ENCODE results near the gene WNT8A.

WNT8A gene

DNA sequence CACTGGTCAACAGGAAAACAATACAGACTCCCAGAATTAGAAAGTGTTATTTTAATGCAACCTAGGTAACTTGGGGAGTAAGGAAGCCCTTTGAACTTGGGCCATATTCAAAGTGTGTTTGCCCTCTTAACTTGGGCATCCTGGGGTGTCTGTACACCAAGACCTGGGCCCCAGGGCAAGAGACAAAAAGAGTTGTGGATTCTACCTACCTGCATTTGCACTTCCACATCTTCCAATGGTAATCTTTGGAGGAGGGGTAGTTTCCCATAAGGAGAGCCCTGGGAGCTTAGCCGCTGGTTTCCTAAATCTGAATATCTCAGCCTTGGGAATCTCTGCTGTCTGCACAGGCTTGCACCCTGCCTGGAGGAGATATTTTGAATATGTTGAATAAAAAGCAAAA, 8.5 kb downstream of the WNT8A start:
- H3K27ac ChIP-seq: no peak overlapping the region

DNA sequence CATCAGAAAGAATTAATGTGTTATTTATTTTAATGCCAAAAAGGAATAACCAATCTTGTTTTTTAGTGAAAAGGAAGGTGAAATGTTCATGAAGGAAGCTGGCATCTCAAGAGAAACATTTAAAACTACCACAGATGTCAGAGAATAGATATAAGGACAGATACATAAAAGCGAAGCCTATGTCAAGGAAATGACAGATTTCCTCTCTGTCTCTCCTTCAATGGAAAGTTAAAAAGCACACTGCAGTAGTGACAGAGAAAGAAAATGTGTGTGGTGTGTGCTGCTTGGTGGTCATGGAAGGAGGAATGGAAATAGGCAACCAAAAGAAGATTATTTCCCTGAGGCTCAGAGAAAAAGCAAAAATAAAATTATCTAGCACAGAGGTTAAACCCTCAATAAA, 9.2 kb downstream of the WNT8A start:
- no peak for DNase-seq (ENCODE audit: low spot score)
- no peak overlapping the region for H3K27ac ChIP-seq
- TF ChIP-seq, protein P1, sequence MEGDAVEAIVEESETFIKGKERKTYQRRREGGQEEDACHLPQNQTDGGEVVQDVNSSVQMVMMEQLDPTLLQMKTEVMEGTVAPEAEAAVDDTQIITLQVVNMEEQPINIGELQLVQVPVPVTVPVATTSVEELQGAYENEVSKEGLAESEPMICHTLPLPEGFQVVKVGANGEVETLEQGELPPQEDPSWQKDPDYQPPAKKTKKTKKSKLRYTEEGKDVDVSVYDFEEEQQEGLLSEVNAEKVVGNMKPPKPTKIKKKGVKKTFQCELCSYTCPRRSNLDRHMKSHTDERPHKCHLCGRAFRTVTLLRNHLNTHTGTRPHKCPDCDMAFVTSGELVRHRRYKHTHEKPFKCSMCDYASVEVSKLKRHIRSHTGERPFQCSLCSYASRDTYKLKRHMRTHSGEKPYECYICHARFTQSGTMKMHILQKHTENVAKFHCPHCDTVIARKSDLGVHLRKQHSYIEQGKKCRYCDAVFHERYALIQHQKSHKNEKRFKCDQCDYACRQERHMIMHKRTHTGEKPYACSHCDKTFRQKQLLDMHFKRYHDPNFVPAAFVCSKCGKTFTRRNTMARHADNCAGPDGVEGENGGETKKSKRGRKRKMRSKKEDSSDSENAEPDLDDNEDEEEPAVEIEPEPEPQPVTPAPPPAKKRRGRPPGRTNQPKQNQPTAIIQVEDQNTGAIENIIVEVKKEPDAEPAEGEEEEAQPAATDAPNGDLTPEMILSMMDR (IDR thresholded peaks at IDR 0.05): no peak
- H3K4me3 ChIP-seq: no peak overlapping the region

More for the DNA sequence above, 8.5 kb downstream of the WNT8A start:
- TF ChIP-seq, protein P1 (IDR thresholded peaks at IDR 0.05): no peak
- H3K4me3 ChIP-seq: no peak overlapping the region
- DNase-seq (ENCODE audit: low spot score): no peak

DNA sequence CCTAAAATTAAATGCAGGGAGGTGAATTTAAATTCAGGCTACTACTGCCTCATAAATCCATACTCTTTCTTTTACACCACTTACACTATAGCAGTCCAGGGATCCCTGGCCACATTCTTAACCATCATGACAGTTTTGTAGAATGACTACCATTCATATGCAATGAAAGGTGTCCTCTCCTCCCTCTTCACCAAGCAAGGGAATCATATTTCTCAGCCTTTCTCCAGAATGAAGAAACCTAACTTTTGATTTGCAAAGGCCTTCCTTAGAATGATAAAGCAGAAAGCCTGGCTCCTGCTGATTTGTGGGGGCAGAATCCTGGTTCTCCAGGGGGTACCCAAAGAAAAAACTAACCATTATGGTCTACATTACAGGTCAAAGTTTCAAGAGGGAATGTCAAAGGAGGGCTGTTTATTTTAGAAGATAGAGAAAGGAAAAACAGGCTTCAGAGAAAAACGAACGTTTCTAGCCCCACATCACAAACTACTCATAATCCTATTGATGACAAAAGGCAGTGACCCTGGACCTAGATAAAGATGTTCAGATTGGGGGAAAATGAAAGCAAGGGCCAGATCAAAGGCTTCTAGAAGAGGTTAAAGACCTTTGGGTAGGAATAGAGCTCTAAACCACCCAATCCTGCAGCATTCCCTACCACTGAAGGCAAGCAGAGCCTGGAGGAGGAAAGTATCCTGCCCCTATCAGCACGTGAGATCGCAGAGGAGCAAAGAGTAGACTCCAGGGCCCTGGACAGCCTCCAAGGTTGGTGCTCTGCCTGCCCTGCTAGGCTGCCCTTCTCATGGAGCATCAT, 11.5 kb downstream of the WNT8A start:
- TF ChIP-seq, protein P1 (IDR thresholded peaks at IDR 0.05): no peak
- Histone ChIP-seq H3K27ac (no peak overlapping the region), H3K4me3 (no peak overlapping the region)
- no peak for DNase-seq (ENCODE audit: low spot score)

DNA sequence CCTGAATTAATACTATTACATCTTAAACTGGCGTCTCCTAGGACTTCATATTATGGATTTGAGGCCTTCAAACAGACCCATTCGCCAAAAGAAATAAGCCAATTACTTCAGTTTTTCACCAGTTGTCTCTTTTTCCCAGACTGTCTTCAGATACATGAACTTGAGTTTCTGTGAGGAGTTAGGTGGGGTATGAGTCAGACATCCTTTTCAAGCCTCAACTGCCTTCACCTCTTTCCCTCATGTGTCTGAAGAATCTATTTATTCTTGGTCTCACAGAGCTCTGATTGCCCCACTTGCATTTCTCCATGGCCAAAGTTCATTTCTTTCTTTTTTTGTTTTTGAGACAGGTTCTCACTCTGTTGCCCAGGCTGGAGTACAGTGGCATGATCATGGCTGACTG, 12.5 kb downstream of the WNT8A start:
- Histone ChIP-seq H3K27ac (no peak overlapping the region), H3K4me3 (no peak overlapping the region)
- no peak for DNase-seq (ENCODE audit: low spot score)
- TF ChIP-seq, protein P1 (IDR thresholded peaks at IDR 0.05): no peak

DNA sequence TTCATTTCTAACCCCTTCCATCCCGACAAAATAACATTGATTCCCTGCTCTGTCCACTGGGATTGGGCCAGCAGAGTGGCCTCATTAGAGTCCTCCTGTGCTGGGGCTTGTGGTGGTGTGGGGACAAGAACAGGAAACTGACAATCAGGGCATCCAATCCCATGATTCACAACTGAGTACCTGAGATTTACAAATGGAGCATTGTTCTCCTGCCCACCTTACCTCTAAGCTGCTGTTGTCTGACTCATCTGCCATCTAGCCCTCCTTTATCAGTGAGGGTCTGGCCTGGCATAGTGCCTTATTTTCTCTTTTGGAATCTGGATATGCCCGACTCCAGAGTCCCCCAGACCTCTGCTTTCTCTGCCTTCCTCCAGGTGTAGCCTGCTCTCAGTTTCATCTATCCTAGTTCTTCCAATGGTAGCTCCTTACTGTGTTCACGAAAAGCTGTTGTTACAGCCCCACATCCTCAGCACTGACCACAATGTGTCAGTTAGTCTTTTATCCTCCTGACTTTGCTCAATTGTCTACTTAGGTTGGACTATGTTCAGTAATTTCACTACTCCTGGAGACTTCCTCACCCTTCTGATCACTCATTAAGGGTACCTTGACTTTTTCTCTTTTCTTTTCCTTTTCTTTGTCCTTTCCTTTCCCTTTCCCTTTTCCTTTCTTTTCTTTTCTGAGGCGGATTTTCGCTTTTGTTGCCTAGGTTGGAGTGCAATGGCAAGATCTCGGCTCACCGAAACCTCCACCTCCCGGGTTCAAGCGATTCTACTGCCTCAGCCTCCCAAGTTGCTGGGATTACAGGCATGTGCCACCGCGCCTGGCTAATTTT, 13.4 kb downstream of the WNT8A start:
- H3K27ac ChIP-seq: no peak overlapping the region
- TF ChIP-seq, protein P1 (IDR thresholded peaks at IDR 0.05): no peak
- H3K4me3 ChIP-seq: no peak overlapping the region
- no peak for DNase-seq (ENCODE audit: low spot score)

DNA sequence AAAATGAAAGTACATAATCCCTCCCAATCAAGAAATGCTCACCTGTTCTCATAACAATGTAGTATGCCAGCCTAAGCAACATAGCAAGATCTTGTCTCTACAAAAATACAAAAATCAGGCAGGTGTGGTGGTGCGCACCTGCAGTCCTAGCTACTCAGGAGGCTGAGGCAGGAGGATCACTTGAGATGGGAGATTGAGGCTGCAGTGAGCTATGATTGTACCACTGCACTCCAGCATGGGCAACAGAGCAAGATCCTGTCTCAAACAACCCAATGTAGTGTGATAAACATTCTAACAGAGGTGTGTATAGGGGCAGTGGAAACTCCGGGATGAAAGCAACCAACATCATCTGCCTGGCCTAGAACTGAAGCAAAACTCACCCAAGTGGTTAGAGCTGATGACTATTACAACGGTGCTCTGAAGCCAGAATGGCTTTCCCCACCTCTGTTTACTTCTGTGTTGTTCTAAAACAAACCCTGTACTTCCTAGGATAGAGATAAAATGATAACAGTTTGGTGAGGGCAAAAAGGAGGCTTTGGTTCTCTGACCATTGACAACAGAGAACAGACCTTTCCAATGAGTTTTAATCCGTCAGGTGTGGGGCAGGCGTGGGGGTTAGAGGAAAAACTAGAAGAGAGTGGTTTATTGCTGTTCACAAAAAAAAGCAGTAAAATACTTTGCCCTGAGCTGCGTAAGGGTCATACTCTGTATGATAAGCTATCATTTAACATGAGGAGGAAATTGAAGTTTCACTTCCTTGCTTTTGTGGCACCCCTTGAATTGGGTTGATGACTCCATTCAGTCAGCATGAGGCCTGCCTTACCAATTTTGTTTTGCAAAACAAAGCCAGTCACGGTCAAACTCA, 18.9 kb downstream of the WNT8A start:
- H3K4me3 ChIP-seq: no peak overlapping the region
- TF ChIP-seq, protein P1 (IDR thresholded peaks at IDR 0.05): no peak
- DNase-seq (ENCODE audit: low spot score): no peak
- no peak overlapping the region for H3K27ac ChIP-seq

Measured in coronary artery (tissue), 2 donors.